HG03159 (cell line): ENCODE measurements around the gene RGS1.
"Not testable (repeated sequence)": the region's sequence is repeated elsewhere in the genome, so short reads cannot be mapped to it uniquely, and the experiment has no call there.

Source experiments
- ATAC-seq: cut with Tn5 transposase; IDR thresholded peaks from one replicate; pipeline ENCODE4 v1.9.1; 2021; ENCODE audit warnings: mild to moderate bottlenecking, moderate library complexity; ENCODE audit not compliant: unreplicated experiment

RGS1 gene, protein sequence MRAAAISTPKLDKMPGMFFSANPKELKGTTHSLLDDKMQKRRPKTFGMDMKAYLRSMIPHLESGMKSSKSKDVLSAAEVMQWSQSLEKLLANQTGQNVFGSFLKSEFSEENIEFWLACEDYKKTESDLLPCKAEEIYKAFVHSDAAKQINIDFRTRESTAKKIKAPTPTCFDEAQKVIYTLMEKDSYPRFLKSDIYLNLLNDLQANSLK

DNA sequence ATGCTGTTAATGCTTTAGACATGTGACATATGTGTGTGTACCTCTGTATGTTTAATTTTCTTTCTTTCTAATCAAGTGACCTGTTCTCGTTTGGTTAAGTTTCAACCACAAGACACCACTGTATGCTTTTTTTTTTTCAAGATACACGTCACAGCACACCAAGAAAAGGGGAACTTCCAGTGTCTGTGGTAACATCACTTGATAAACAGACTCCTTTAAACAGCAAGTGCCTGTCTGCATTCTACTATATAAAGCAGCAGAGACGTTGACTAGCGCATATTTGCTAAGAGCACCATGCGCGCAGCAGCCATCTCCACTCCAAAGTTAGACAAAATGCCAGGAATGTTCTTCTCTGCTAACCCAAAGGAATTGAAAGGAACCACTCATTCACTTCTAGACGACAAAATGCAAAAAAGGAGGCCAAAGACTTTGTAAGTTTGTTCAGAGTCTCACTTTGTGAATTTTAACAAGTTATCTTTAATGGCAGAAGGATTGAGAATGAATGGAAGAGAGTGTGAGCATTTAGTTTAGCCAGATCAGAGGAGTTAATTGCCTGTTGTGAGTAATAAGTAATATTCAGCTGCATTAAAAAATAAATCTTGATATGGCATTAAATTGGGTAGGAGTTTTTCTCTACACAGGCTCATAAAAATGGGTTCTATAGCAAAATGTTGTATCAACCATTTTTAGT lies at the start of gene RGS1:
RGS1 (plus strand) TSS at position 275 of the 691 bp plus-strand sequence; CDS start at position 295, 20 bp downstream.
- peak; percentile 89 for ATAC-seq

- ATAC-seq, result no peak
Observed at GRCh38 chr1:192527111-192527795, 48.3 kb upstream of the RGS1 start.

- no peak for ATAC-seq
Observed at GRCh38 chr1:192527950-192528349, 47.6 kb upstream of the RGS1 start.

- no peak for ATAC-seq
Observed at GRCh38 chr1:192529031-192529755, 46.4 kb upstream of the RGS1 start.

- no peak for ATAC-seq
Observed at GRCh38 chr1:192529811-192530210, 45.8 kb upstream of the RGS1 start.

GRCh38 chr1:192530254-192530653 lies 45.3 kb upstream of the RGS1 start:
- ATAC-seq, result peak; percentile 99

DNA sequence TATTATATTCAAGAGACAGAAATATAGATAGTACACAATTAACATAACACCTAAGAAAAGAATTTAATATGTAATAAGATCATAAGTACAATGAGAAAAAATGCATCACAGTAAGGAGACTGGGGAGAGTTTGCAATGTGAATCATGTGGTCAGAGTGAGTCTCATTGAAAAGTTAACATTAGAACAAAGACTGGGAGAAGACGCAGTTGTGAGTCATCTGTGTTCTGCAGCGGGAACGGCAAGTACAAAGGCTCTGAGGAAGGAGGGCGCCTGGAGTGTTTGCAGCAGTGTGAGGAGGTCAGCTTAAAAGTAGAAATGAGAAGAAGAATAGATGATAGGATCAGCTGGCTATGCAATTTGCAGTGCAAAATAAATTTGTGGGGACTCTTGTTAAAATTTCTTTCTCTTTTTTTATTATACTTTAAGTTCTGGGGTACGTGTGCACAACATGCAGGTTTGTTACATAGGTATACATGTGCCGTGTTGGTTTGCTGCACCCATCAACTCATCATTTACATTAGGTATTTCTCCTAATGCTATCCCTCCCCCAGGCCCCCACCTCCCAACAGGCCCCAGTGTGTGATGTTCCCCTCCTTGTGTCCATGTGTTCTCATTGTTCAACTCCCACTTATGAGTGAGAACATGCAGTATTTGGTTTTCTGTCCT lies 44.4 kb upstream of the RGS1 start:
- ATAC-seq, result not testable (repeated sequence)

DNA sequence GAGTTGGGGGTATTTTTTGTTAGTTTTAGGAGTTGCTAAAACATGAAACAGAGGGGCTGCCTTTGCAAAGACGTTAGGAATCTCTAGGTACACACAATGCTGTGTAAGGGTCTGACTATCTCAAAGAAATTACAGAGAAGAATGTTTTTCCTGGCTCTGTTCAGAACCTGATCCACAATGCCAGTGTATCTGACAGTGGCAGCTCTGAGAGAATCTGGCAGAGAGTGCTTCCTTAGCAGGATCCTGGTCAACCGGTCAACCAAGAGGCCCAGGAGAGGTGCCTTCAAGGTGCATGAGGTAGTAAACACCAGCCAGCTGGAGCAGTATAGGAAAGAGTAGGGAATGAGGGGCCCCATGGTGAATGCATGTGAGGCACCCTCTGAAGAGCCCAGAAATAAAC lies 40.9 kb upstream of the RGS1 start:
- ATAC-seq, result no peak

DNA sequence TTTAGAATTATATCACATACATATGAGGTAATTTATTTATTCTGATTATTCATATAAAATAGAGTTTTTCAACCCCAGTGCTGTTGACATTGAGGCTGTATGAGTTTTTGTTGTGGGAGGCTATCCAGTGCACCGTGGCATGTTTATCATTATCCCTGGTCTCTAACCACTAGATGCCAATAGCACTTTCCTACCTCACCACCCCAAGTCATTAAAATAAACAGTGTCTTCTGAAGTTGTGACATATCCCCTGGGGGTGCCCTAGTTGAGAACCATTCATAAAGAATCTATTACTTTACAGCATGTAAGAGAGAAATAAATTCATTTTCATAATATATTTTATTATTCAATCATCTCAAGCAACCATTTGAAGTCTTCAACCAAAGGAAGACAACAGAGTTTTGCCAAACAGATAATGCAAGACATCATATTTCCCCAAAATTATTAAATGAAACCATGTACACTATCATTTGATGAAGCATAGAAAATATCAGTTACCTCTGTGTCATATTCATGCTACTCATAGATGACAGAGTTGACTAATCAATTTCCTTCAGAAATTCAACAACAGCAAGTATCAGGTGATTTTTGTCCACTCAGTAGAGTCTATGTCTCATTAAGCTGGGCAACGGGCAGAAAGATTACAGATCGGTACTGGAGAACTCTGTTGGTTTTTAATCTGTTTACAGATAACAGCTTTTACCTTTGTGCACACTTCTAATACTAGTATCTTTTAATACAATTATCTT lies 39.5 kb upstream of the RGS1 start:
- ATAC-seq, result no peak

GRCh38 chr1:192538407-192539296 lies 36.9 kb upstream of the RGS1 start:
- ATAC-seq, result peak; percentile 90

DNA sequence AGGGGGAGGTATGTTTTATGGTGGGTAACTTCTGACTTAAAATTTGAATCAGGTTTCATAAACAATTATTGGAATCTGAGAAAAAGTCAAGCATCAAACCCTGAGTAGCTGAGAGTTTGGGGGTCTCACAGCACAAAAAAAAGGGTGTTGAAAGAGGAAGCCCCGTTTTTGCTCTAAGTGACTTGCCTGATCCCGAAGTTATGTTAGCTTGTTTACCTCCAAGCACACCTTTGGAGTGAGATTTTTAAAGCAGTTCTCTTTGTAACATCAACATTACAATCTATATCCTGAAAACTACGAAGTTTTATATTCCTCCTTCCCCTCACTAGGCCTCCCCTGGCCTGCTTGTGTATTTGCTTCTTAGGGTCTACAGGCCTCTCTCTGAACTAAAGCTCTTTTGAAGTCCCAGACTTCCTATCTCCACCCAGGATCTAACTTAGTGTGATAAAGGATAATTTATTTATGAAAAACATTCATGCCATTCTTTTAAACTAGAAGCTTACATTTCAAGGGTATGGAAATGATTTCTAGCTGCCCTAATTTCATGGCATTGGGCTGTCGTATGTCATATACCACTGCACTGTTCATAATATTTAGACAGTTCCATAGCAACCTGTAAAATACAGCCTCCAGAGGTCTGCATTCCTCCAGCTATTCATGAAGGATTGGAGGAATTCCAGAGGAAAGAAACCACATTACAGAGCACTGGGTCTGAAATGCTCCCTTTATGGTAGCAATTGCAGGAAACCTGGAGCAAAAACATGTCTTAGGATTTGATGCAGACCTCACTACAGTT lies 36.1 kb upstream of the RGS1 start:
- ATAC-seq, result no peak

DNA sequence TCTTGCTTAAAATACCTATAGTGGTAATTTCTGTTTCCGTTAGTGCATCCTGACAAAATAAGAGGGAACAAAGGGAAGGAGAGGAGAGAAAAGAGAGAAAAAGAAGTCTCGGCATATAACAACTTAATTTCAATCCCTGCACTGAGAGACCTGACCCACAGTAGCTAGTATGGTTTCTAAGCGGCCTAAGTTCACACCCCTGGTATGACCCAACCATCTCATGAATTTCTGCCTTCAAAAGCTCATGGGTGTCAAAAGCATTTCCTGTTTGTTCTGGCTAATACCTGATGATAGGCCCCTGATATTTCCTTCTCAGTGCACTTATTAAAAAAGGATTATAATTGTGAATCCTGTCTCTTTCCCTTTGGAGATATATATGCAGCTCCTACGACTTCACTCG lies 32.1 kb upstream of the RGS1 start:
- no peak for ATAC-seq

- ATAC-seq, result peak; percentile 69
Observed at GRCh38 chr1:192545896-192546521, 29.6 kb upstream of the RGS1 start.

- ATAC-seq, result no peak
Observed at GRCh38 chr1:192546596-192547190, 28.9 kb upstream of the RGS1 start.

DNA sequence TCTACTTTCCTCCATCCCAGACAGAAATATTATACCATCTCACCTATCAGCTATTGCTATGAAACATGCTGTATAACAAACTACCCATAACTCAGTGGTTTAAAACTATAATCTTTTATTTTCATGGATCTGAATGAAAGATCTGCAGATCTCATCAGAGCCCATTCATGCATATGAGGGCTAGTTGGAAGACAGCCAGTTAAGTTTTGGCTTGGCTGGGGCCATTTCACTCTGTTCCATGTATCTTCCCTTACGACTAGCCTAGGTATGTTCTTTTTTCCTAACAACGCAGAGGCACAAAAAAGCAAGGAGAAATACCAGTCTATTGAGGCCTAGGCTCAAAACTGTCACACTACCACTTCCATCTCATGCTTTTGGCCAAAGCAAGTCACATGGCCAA lies 28.1 kb upstream of the RGS1 start:
- ATAC-seq, result no peak

- ATAC-seq, result no peak
Observed at GRCh38 chr1:192549937-192550336, 25.6 kb upstream of the RGS1 start.

GRCh38 chr1:192550922-192551534 lies 24.5 kb upstream of the RGS1 start:
- peak; percentile 48 for ATAC-seq
